HEK293T (cell line): Measurements from ENCODE around the gene EDIL3.

Experiments used
- CTCF ChIA-PET: fragments of 350-600 bp; formaldehyde crosslinking; extraction: SDS; loops from one replicate; lab custom pipeline; 2021; ENCODE audit warnings: antibody characterized with exemption, inconsistent platforms; lab: Yijun Ruan, JAX
- POLR2A ChIA-PET: fragments of 350-600 bp; formaldehyde crosslinking; extraction: SDS; loops from one replicate; lab custom pipeline; 2020; ENCODE audit warnings: antibody characterized with exemption, inconsistent platforms; lab: Yijun Ruan, JAX
- DNase-seq: peaks from one replicate; pipeline ENCODE4 v3.0.0; 2012; ENCODE audit warnings: mixed read lengths; ENCODE audit errors: extremely low spot score
- ARNT ChIP-seq: fragments of 450-650 bp; IDR thresholded peaks from 2 replicates; pipeline ENCODE4 v1.6.1; 2017; ENCODE audit warnings: mild to moderate bottlenecking
- BHLHE40 ChIP-seq: fragments of 450-650 bp; IDR thresholded peaks from 2 replicates; pipeline ENCODE4 v1.6.1; 2016; ENCODE audit warnings: mild to moderate bottlenecking, moderate library complexity, borderline replicate concordance
- CTBP1 ChIP-seq: fragments of 450-650 bp; IDR thresholded peaks from 2 replicates; pipeline ENCODE4 v1.6.1; 2016; ENCODE audit warnings: borderline replicate concordance
- ELF4 ChIP-seq: fragments of 450-650 bp; IDR thresholded peaks from 2 replicates; pipeline ENCODE4 v1.6.1; 2017; ENCODE audit warnings: antibody characterized with exemption
- FOXA1 ChIP-seq: fragments of 450-650 bp; IDR thresholded peaks from 2 replicates; pipeline ENCODE4 v1.6.1; 2016; ENCODE audit warnings: mild to moderate bottlenecking
- FOXK2 ChIP-seq: fragments of 450-650 bp; IDR thresholded peaks from 2 replicates; pipeline ENCODE4 v1.6.1; 2016; ENCODE audit warnings: mild to moderate bottlenecking
- FOXM1 ChIP-seq: fragments of 450-650 bp; IDR thresholded peaks from 2 replicates; pipeline ENCODE4 v1.6.1; 2017; ENCODE audit warnings: mild to moderate bottlenecking, borderline replicate concordance
- HDGF ChIP-seq: fragments of 450-650 bp; IDR thresholded peaks from 2 replicates; pipeline ENCODE4 v1.6.1; 2017; ENCODE audit warnings: antibody characterized with exemption, borderline replicate concordance
- L3MBTL2 ChIP-seq: fragments of 450-650 bp; conservative IDR thresholded peaks from 2 replicates; pipeline ENCODE4 v1.6.1; 2016; ENCODE audit warnings: mild to moderate bottlenecking
- LEF1 ChIP-seq: fragments of 450-650 bp; IDR thresholded peaks from 2 replicates; pipeline ENCODE4 v1.6.1; 2017; ENCODE audit warnings: mild to moderate bottlenecking, borderline replicate concordance
- NFRKB ChIP-seq: fragments of 450-650 bp; IDR thresholded peaks from 2 replicates; pipeline ENCODE4 v1.6.1; 2016; ENCODE audit warnings: mild to moderate bottlenecking, moderate library complexity
- SP1 ChIP-seq: fragments of 450-650 bp; IDR thresholded peaks from 2 replicates; pipeline ENCODE4 v1.6.1; 2017
- SUZ12 ChIP-seq: fragments of 450-650 bp; IDR thresholded peaks from 2 replicates; pipeline ENCODE4 v1.6.1; 2016; ENCODE audit warnings: mild to moderate bottlenecking
- TARDBP ChIP-seq: fragments of 450-650 bp; IDR thresholded peaks from 2 replicates; pipeline ENCODE4 v1.6.1; 2016
- ZNF384 ChIP-seq: fragments of 450-650 bp; IDR thresholded peaks from 2 replicates; pipeline ENCODE4 v1.6.1; 2016
- TF ChIP-seq, protein P1 (sequence below): fragments of 450-650 bp; IDR thresholded peaks from 2 replicates; pipeline ENCODE4 v1.6.1; 2016

EDIL3 gene

DNA sequence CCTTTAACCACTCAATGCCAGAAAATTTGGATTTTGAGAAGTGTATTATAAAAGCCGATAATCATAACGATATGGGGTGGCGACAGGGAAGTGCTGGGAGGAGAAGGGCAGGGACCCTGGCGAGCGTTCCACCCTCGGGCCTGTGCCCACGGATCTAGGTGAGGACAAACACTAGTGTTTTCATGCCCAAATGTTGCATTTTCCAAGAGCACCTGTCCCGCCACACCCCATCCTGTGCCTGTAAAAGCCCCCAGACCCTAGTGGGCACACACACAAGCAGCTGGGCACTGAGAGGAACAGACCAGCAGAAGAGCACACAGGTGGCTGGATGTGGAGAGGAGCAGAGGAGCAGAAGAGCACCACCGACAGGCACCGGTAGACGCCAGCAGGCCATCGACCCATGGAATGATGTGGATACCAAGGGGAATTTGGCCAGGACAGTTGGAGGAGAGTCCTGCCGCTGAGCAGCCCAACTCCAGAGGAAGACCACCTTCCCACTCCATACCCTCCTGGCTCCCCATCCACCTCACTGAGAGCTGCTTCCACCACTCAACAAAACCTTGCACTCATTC, 315.0 kb downstream of the EDIL3 start:
- ChIA-PET CTCF (interaction anchor here (0.7 kb wide), 1 partner anchor 482 kb away, joined by 5 read pairs; no protein-coding TSS in a partner anchor), POLR2A (no interaction called here)
- DNase-seq, result no peak
- TF ChIP-seq, protein P1, sequence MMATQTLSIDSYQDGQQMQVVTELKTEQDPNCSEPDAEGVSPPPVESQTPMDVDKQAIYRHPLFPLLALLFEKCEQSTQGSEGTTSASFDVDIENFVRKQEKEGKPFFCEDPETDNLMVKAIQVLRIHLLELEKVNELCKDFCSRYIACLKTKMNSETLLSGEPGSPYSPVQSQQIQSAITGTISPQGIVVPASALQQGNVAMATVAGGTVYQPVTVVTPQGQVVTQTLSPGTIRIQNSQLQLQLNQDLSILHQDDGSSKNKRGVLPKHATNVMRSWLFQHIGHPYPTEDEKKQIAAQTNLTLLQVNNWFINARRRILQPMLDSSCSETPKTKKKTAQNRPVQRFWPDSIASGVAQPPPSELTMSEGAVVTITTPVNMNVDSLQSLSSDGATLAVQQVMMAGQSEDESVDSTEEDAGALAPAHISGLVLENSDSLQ, result no peak
- TF ChIP-seq TARDBP, result no peak
- no peak for TF ChIP-seq ARNT
- TF ChIP-seq ELF4, result no peak
- TF ChIP-seq NFRKB, result no peak
- TF ChIP-seq CTBP1, result no peak
- TF ChIP-seq SUZ12, result no peak
- no peak for TF ChIP-seq ZNF384
- no peak for TF ChIP-seq L3MBTL2
- no peak for TF ChIP-seq FOXK2
- no peak for TF ChIP-seq SP1
- no peak for TF ChIP-seq LEF1
- TF ChIP-seq FOXM1, result no peak

DNA sequence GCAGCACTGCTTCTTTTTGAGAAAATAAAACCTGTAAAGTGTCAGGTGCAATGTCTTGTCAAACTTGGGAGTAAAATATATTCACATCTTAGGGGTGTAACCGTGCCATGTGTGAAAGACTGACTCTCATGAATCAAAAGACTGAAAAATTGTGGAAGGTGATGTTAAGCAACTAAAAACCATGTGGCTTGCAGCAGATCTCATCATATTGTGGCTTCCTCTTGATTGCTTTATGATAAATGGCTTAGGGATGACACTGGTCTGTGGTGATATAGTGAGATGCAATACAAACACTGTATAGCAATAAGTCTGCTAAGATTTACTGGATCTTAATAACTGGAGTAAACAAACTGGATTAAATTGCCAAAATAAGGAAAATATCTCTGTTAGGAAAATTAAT, 321.6 kb downstream of the EDIL3 start:
- DNase-seq, result no peak
- CTCF ChIA-PET, result no interaction called here
- POLR2A ChIA-PET, result no interaction called here
- no peak for TF ChIP-seq FOXA1
- TF ChIP-seq TARDBP, result no peak
- TF ChIP-seq ZNF384, result no peak
- TF ChIP-seq, protein P1, result no peak
- TF ChIP-seq LEF1, result no peak
- TF ChIP-seq HDGF, result no peak
- TF ChIP-seq FOXK2, result no peak
- TF ChIP-seq SUZ12, result no peak
- TF ChIP-seq NFRKB, result no peak
- no peak for TF ChIP-seq ARNT
- TF ChIP-seq BHLHE40, result no peak
- TF ChIP-seq SP1, result no peak
- TF ChIP-seq CTBP1, result no peak
- no peak for TF ChIP-seq FOXM1
- no peak for TF ChIP-seq L3MBTL2
- TF ChIP-seq ELF4, result no peak

DNA sequence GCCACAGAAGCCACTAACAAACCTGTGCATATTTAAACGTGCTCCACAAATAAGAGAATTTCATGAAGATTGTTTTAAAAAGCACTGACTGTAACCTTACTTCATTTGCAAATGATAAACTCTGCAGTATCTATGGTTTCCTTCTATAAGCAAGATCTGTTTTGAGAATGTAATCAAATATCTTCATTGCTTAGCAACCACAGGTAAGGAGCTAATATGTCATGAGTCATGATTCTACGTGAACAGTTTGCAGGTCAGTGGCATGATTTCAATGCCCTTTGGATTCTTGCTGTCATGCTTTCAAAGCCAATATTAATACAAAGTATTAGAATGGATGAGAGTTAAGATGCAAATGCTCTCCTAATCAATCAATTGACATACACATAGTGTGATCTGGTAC, 325.0 kb downstream of the EDIL3 start:
- DNase-seq, result no peak
- POLR2A ChIA-PET, result no interaction called here
- CTCF ChIA-PET, result no interaction called here
- TF ChIP-seq CTBP1 (no peak), ELF4 (no peak), NFRKB (no peak), FOXA1 (no peak), FOXK2 (no peak), TARDBP (no peak), L3MBTL2 (no peak), FOXM1 (no peak), ARNT (no peak), SP1 (no peak), HDGF (no peak), BHLHE40 (no peak), ZNF384 (no peak), LEF1 (no peak), SUZ12 (no peak)
- TF ChIP-seq, protein P1, result no peak

DNA sequence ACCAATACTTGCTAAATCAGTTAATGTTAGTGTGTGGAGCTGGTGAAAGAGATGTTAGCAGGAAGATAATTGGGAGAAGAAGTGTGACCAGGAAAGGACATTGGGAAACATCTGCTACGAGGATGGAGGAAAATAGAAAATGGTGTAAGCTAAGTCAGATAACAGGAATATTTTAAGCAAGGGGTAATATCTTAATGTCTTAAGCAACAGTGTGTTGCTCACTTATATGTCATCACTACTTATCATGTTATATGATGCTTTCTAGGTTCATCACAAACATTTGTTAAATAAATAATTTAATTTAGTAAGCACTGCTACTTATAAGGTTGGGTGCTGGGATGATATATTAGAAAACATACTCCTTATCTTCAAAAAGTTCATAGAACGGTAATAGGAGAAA, 326.1 kb downstream of the EDIL3 start:
- no peak for DNase-seq
- no peak for TF ChIP-seq FOXM1
- TF ChIP-seq SP1, result no peak
- no peak for TF ChIP-seq TARDBP
- TF ChIP-seq FOXA1, result no peak
- CTCF ChIA-PET, result no interaction called here
- POLR2A ChIA-PET, result no interaction called here

DNA sequence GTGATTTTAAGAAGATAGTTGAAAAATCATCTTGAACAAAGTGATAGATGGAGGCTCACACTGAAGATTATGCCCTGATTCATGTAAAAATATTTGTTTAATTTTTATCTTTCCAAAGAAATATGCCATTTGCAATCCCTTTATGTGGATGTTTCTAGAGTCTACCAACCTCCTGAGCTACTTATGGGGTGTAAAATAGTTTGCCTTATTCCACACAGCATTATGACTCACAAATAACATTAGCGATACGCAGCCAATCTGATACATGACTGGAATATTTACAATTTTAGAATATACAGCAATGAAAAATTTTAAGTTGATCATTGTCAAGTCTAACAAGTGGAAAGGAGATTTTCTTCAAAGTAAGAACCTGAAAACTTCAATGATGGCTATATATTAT, 327.5 kb downstream of the EDIL3 start:
- TF ChIP-seq LEF1, result no peak
- no peak for TF ChIP-seq BHLHE40
- no peak for TF ChIP-seq HDGF
- no peak for TF ChIP-seq SP1
- TF ChIP-seq, protein P1, result no peak
- no peak for TF ChIP-seq ELF4
- no peak for TF ChIP-seq ARNT
- TF ChIP-seq ZNF384, result no peak
- TF ChIP-seq NFRKB, result no peak
- no peak for TF ChIP-seq SUZ12
- TF ChIP-seq TARDBP, result no peak
- no peak for TF ChIP-seq CTBP1
- POLR2A ChIA-PET, result no interaction called here
- CTCF ChIA-PET, result no interaction called here
- no peak for DNase-seq

DNA sequence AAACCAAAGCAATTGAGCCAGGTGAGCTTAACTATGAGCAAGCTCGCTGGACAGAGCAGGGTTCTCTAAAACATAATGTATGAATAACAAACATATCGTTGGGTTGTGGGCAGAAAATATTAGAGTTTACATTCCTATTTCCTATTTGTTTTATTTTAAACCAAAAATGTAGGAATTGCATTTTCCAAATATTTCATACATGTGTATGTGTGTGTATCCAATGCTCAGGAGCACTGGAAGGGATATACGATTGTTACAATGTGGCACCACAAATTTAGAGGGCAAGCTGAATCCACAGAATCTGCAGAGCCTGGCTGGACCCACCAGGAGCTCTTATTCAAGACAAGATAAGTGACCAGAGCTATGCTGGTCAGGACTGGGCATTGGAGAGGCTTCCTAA, 338.7 kb downstream of the EDIL3 start:
- POLR2A ChIA-PET, result no interaction called here
- no peak for DNase-seq
- TF ChIP-seq HDGF (no peak), NFRKB (no peak), SUZ12 (no peak), FOXA1 (no peak), FOXM1 (no peak), ELF4 (no peak), BHLHE40 (no peak), L3MBTL2 (no peak), ARNT (no peak), ZNF384 (no peak), SP1 (no peak), FOXK2 (no peak), LEF1 (no peak), CTBP1 (no peak), TARDBP (no peak)
- TF ChIP-seq, protein P1, result no peak
- CTCF ChIA-PET, result no interaction called here
